H1 (cell line): ENCODE measurements around the gene TBC1D9. TPM values are rescaled to one million over a fixed set of nuclear protein-coding genes. Genes with fewer than 3 reads are reported as not detected.

Source experiments
- CTCF ChIA-PET: fragments of 300-600 bp; sonication (Branson Sonifier 250); formaldehyde crosslinking; loops from one replicate; lab custom pipeline; 2021; ENCODE audit not compliant: partially characterized antibody; lab: Charles Lee
- POLR2A ChIA-PET: fragments of 300-600 bp; sonication (Branson Sonifier 250); formaldehyde crosslinking; loops from one replicate; lab custom pipeline; 2021; ENCODE audit warnings: inconsistent platforms; ENCODE audit not compliant: partially characterized antibody; lab: Charles Lee
- DNase-seq, 2 experiments: peaks; one replicate each; pipeline versions ENCODE4 v3.0.0 to v3.0.0-alpha.2; 2010 to 2022; ENCODE audit warnings: low spot score in 2 of 2, low read depth in 1 of 2, mixed read lengths in 1 of 2
- FAIRE-seq: peaks from 2 replicates; lab custom pipeline; 2011; peaks lifted over from hg19 to GRCh38; lab: Jason Lieb, UNC
- H2AFZ ChIP-seq: 2 replicates; pipeline ENCODE4 v1.8.1; 2012; ENCODE audit warnings: low read length, inconsistent platforms
- H2AK5ac ChIP-seq: 2 replicates; pipeline ENCODE4 v1.6.1; 2013; ENCODE audit warnings: low read depth, low read length
- H2BK120ac ChIP-seq: replicated peaks from 2 replicates; pipeline ENCODE3; 2013; ENCODE audit warnings: low read depth, low read length, inconsistent platforms
- H2BK12ac ChIP-seq: 2 replicates; pipeline ENCODE4 v1.6.1; 2013; ENCODE audit warnings: low read depth, low read length
- H2BK15ac ChIP-seq: 2 replicates; pipeline ENCODE4 v1.6.1; 2013; ENCODE audit warnings: low read length
- H2BK20ac ChIP-seq: 2 replicates; pipeline ENCODE4 v1.6.1; 2013; ENCODE audit warnings: low read length
- H2BK5ac ChIP-seq: 2 replicates; pipeline ENCODE4 v1.6.1; 2013; ENCODE audit warnings: low read depth, low read length
- H3K14ac ChIP-seq: 2 replicates; pipeline ENCODE4 v1.6.1; 2013; ENCODE audit warnings: inconsistent platforms; ENCODE audit not compliant: insufficient read length
- H3K18ac ChIP-seq: 2 replicates; pipeline ENCODE4 v1.6.1; 2013; ENCODE audit warnings: low read length; ENCODE audit errors: extremely low read depth
- H3K23ac ChIP-seq: 2 replicates; pipeline ENCODE4 v1.6.1; 2013; ENCODE audit warnings: inconsistent platforms; ENCODE audit not compliant: insufficient read length
- H3K23me2 ChIP-seq: 2 replicates; pipeline ENCODE4 v1.6.1; 2013; ENCODE audit warnings: low read depth, low read length
- H3K27ac ChIP-seq: 2 replicates; pipeline ENCODE4 v1.6.1; 2011; ENCODE audit warnings: low read depth, low read length, inconsistent platforms
- H3K27me3 ChIP-seq, 4 experiments: replicated peaks in 1 of 4; 1 replicate in 1 of 4; 2 replicates in 3 of 4; pipeline versions ENCODE4 v1.6.1 to v1.8.1; 2011 to 2013; ENCODE audit warnings: low read length in 3 of 4, mild to moderate bottlenecking in 3 of 4, inconsistent platforms in 2 of 4, mixed read lengths in 2 of 4, moderate library complexity in 1 of 4; ENCODE audit not compliant: control insufficient read depth in 3 of 4, insufficient read depth in 3 of 4; ENCODE audit errors: extremely low read depth in 1 of 4
- H3K36me3 ChIP-seq, 4 experiments: 2 replicates each; pipeline versions ENCODE4 v1.6.1 to v1.8.1; 2011 to 2013; ENCODE audit warnings: mild to moderate bottlenecking in 4 of 4, low read length in 3 of 4, moderate library complexity in 2 of 4, control low read depth in 1 of 4, inconsistent platforms in 1 of 4; ENCODE audit not compliant: insufficient read depth in 4 of 4, control insufficient read depth in 2 of 4
- H3K4ac ChIP-seq: replicated peaks from 2 replicates; pipeline ENCODE3; 2013; ENCODE audit warnings: low read length, low read depth, mixed read lengths, inconsistent platforms; ENCODE audit not compliant: insufficient read length
- H3K4me1 ChIP-seq, 4 experiments: replicated peaks in 1 of 4; 1 replicate in 1 of 4; 2 replicates in 3 of 4; pipeline versions ENCODE4 v1.6.1 to v1.8.1; 2011 to 2013; ENCODE audit warnings: low read length in 3 of 4, inconsistent platforms in 2 of 4, mixed read lengths in 1 of 4; ENCODE audit not compliant: insufficient read depth in 4 of 4, control insufficient read depth in 3 of 4
- H3K4me2 ChIP-seq, 2 experiments: 2 replicates each; pipeline versions ENCODE4 v1.6.1 to v1.8.1; 2011 to 2013; ENCODE audit warnings: low read depth in 2 of 2, low read length in 2 of 2, control low read depth in 1 of 2, inconsistent platforms in 1 of 2, mild to moderate bottlenecking in 1 of 2; ENCODE audit not compliant: insufficient read depth in 1 of 2
- H3K4me3 ChIP-seq, 4 experiments: fragments of 200-600, 300-600 bp in 1 of 4; sonication (generic), shearing (Covaris generic), sonication (Bioruptor Twin) in 1 of 4; 2 replicates each; pipeline versions ENCODE4 v1.5.1 to v1.8.1; 2011 to 2016; ENCODE audit warnings: low read length in 4 of 4, low read depth in 3 of 4, control low read depth in 2 of 4, inconsistent platforms in 2 of 4, mild to moderate bottlenecking in 2 of 4, mixed read lengths in 1 of 4, moderate library complexity in 1 of 4; ENCODE audit not compliant: insufficient read depth in 2 of 4; ENCODE audit errors: extremely low read depth in 1 of 4
- H3K56ac ChIP-seq: replicated peaks from 2 replicates; pipeline ENCODE3; 2013; ENCODE audit warnings: low read depth, mild to moderate bottlenecking, mixed read lengths, low read length, inconsistent platforms; ENCODE audit not compliant: insufficient read length
- H3K79me1 ChIP-seq: 2 replicates; pipeline ENCODE4 v1.6.1; 2013; ENCODE audit warnings: low read depth, low read length, control low read depth
- H3K79me2 ChIP-seq, 2 experiments: 2 replicates each; pipeline versions ENCODE4 v1.6.1 to v1.8.1; 2012 to 2013; ENCODE audit warnings: low read length in 2 of 2, mild to moderate bottlenecking in 2 of 2, inconsistent platforms in 1 of 2; ENCODE audit not compliant: insufficient read depth in 2 of 2, control insufficient read depth in 1 of 2
- H3K9ac ChIP-seq, 4 experiments: replicated peaks in 1 of 4; 1 replicate in 1 of 4; 2 replicates in 3 of 4; pipeline versions ENCODE4 v1.6.1 to v1.8.1; 2011 to 2013; ENCODE audit warnings: low read depth in 3 of 4, low read length in 3 of 4, control low read depth in 2 of 4, mild to moderate bottlenecking in 2 of 4, moderate library complexity in 2 of 4, inconsistent platforms in 1 of 4; ENCODE audit errors: extremely low read depth in 1 of 4
- H3K9me3 ChIP-seq, 2 experiments: 2 replicates each; pipeline versions ENCODE4 v1.6.1 to v1.8.1; 2012 to 2013; ENCODE audit warnings: mild to moderate bottlenecking in 2 of 2, moderate library complexity in 2 of 2, control low read depth in 1 of 2, inconsistent platforms in 1 of 2, low read depth in 1 of 2, low read length in 1 of 2, mixed read lengths in 1 of 2; ENCODE audit not compliant: insufficient read depth in 2 of 2
- H4K20me1 ChIP-seq, 2 experiments: replicated peaks in 1 of 2; 2 replicates each; pipeline versions ENCODE3 to v1.8.1; 2011 to 2013; ENCODE audit warnings: inconsistent platforms in 2 of 2, low read length in 2 of 2, mild to moderate bottlenecking in 1 of 2; ENCODE audit not compliant: insufficient read depth in 2 of 2, control insufficient read depth in 1 of 2
- H4K5ac ChIP-seq: 2 replicates; pipeline ENCODE4 v1.6.1; 2013; ENCODE audit warnings: low read length, low read depth, mixed read lengths, inconsistent platforms; ENCODE audit not compliant: insufficient read length
- H4K8ac ChIP-seq: 2 replicates; pipeline ENCODE4 v1.8.0; 2013; ENCODE audit warnings: mild to moderate bottlenecking, moderate library complexity, low read length, inconsistent platforms; ENCODE audit not compliant: insufficient read depth; ENCODE audit errors: extremely low read depth
- H4K91ac ChIP-seq: replicated peaks from 2 replicates; pipeline ENCODE3; 2013; ENCODE audit warnings: low read length, mixed read lengths, inconsistent platforms; ENCODE audit not compliant: insufficient read length
- EGR1 ChIP-seq: IDR thresholded peaks from 2 replicates; pipeline ENCODE4 v1.6.1; 2011; ENCODE audit warnings: low read depth, low read length, borderline replicate concordance
- FOSL1 ChIP-seq: IDR thresholded peaks from 2 replicates; pipeline ENCODE4 v1.6.1; 2011; ENCODE audit warnings: mild to moderate bottlenecking, low read depth, low read length, moderate library complexity; ENCODE audit not compliant: insufficient read depth
- NANOG ChIP-seq: IDR thresholded peaks from 2 replicates; pipeline ENCODE4 v1.6.1; 2011; ENCODE audit warnings: low read length, low read depth, mild to moderate bottlenecking, inconsistent platforms; ENCODE audit not compliant: insufficient read depth, poor library complexity, severe bottlenecking
- POLR2AphosphoS5 ChIP-seq: IDR thresholded peaks from 2 replicates; pipeline ENCODE4 v1.6.1; 2011; ENCODE audit warnings: low read depth, low read length
- SUZ12 ChIP-seq: fragments of 200-600 bp; sonication (generic); IDR thresholded peaks from 2 replicates; pipeline ENCODE4 v1.6.1; 2012; ENCODE audit warnings: mild to moderate bottlenecking, inconsistent platforms, low read length, moderate library complexity, mixed read lengths
- WGBS, 2 experiments: shearing (Covaris generic) in 1 of 2; methylation state at CpG; one replicate each; pipeline versions ENCODE4 v1.1.6 to v1.1.7; 2013 to 2015; ENCODE audit warnings: low lambda C conversion rate in 2 of 2, mixed read lengths in 2 of 2, inconsistent platforms in 1 of 2, low coverage in 1 of 2, missing lambda C conversion rate in 1 of 2; ENCODE audit not compliant: insufficient replicate concordance in 2 of 2, insufficient coverage in 1 of 2, insufficient read length in 1 of 2; ENCODE audit errors: extremely low coverage in 1 of 2, missing lambda C conversion rate in 1 of 2; 5-methylcytosine and 5-hydroxymethylcytosine counted together
- polyA plus RNA-seq, 7 experiments: library from polyadenylated mRNA; depleted of rRNA in 3 of 7; stranded (reverse) in 5 of 7; unstranded in 2 of 7; fragments of >200 nt in 5 of 7; fragments of 200-250 nt in 2 of 7; gene quantifications; 1 replicate in 5 of 7; 2 replicates in 1 of 7; 4 replicates in 1 of 7; pipeline versions ENCODE4 v1.2.1 to v1.2.3, GENCODE V29; 2011 to 2013; ENCODE audit warnings: missing spikeins in 2 of 7, mixed read lengths in 2 of 7
- total RNA-seq: library from RNA; stranded (reverse); fragmentation: NEBNext Ultra II Directional; extraction: Animal tissue kit (Norgen Biotek cat#: 25700); gene quantifications from 2 replicates; pipeline ENCODE4 v1.2.1, GENCODE V29; 2021

The TBC1D9 gene
- total and polyA plus RNA-seq, 2 of the 8 experiments (the other 6 are each of a cell fraction or from before 2014, with no cell fraction given), result 0.94 to 1.0 TPM

DNA sequence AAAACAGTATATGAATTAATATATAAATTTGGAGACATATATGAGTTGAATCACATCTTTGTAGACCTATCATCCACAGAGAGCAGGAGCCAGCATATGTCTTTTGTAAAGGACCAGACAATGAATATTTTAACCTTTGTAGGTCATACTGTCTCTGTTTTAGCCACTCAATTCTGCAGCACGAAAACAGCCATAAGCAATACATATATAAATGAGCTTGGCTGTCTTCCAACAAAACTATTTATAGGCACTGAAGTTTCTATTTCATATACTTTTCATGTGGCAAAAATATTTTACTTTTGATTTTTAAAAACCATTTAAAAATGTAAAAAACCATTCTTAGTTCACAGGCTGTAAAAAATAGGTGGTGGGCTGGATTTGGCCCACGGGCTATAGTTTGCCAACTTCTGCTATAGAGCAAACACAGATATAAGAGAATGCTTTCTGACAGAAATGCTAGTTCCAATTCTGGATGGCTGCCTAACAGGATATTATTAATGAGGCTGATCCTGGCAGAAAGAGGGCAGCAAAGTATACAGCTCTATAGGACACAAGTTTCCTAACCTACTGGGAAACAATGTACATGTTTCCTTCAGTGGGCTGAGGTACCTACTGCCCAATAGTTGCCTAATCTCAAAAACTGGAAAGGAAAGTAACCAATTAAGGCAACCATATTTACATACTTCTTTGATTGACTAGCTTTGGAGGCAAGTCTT is 129.4 kb downstream of the TBC1D9 start:
- Histone ChIP-seq H2BK5ac (no peak overlapping the region), H2AK5ac (no peak overlapping the region), H3K4me1 (peaks cover 0 to 5% (median 1%) of the 10 kb centered on the region in 4 experiments; a peak in 2 of 7 replicates), H4K20me1 (no peaks in the 10 kb centered on the region), H3K4me3 (no peak overlapping the region), H3K27me3 (no peaks in the 10 kb centered on the region), H3K9ac (no peak overlapping the region), H3K14ac (no peak overlapping the region), H4K5ac (no peak overlapping the region), H3K56ac (no peak overlapping the region), H2BK15ac (no peak overlapping the region), H3K79me1 (no peaks in the 10 kb centered on the region), H2BK120ac (no peak overlapping the region), H2BK12ac (no peak overlapping the region), H3K36me3 (no peaks in the 10 kb centered on the region), H3K4ac (no peak overlapping the region), H3K18ac (no peak overlapping the region), H3K23me2 (no peaks in the 10 kb centered on the region), H4K91ac (no peak overlapping the region), H2BK20ac (no peak overlapping the region), H3K27ac (no peak overlapping the region), H3K9me3 (no peaks in the 10 kb centered on the region), H4K8ac (no peak overlapping the region), H2AFZ (no peak overlapping the region), H3K79me2 (no peaks in the 10 kb centered on the region), H3K4me2 (no peak overlapping the region), H3K23ac (no peak overlapping the region)
- TF ChIP-seq NANOG, result no peak
- no peak for TF ChIP-seq EGR1
- TF ChIP-seq POLR2AphosphoS5, result no peak
- TF ChIP-seq FOSL1, result no peak
- TF ChIP-seq SUZ12, result no peak
- ChIA-PET POLR2A (no interaction called here), CTCF (interaction anchor here (0.6 to 1.6 kb wide), 3 partner anchors 10 to 427 kb away, joined by 3 to 4 read pairs (median 3); no protein-coding TSS in a partner anchor)
- 90% methylated on average over 2 of the region's 2 CpGs; no CpG with 5 or more reads in 1 of the 2 experiments for WGBS, 2 experiments
- DNase-seq (no peak), FAIRE-seq (no peak)
